HG03097 (cell line): ENCODE results near the gene GRIN2D.
A peak's percentile ranks its signal among the peaks of the same experiment; 100 is the strongest.

ENCODE experiments used
- ATAC-seq: cut with Tn5 transposase; IDR thresholded peaks from one replicate; pipeline ENCODE4 v1.9.1; 2021; ENCODE audit not compliant: unreplicated experiment, low FRiP score

The GRIN2D gene

GRCh38 chr19:48393559-48394330, at the start of gene GRIN2D:
Gene GRIN2D (plus strand): TSS chr19:48393668. CDS start chr19:48398393, 4,725 bp downstream.
- no peak for ATAC-seq

- ATAC-seq, result no peak
These were observed 48.6 kb upstream of the GRIN2D start for GRCh38 chr19:48344892-48345291.

- ATAC-seq, result no peak
These were observed 47.3 kb upstream of the GRIN2D start for GRCh38 chr19:48346191-48346590.

GRCh38 chr19:48348045-48348444, 45.4 kb upstream of the GRIN2D start:
- no peak for ATAC-seq

GRCh38 chr19:48348737-48349136, 44.7 kb upstream of the GRIN2D start:
- no peak for ATAC-seq

- no peak for ATAC-seq
These were observed 42.6 kb upstream of the GRIN2D start for GRCh38 chr19:48350856-48351255.

- no peak for ATAC-seq
These were observed 42.1 kb upstream of the GRIN2D start for GRCh38 chr19:48351341-48351752.

GRCh38 chr19:48353677-48354076, 39.8 kb upstream of the GRIN2D start:
- no peak for ATAC-seq

- ATAC-seq, result no peak
These were observed 39.0 kb upstream of the GRIN2D start for GRCh38 chr19:48354332-48354992.

- no peak for ATAC-seq
These were observed 38.0 kb upstream of the GRIN2D start for GRCh38 chr19:48355365-48355954.

- ATAC-seq, result no peak
These were observed 34.3 kb upstream of the GRIN2D start for GRCh38 chr19:48359123-48359522.

- ATAC-seq, result no peak
These were observed 31.6 kb upstream of the GRIN2D start for GRCh38 chr19:48361912-48362311.

- ATAC-seq, result peak; percentile 64
These were observed 30.6 kb upstream of the GRIN2D start for GRCh38 chr19:48362716-48363499.

GRCh38 chr19:48363500-48363809, 30.0 kb upstream of the GRIN2D start:
- ATAC-seq, result peak; percentile 3

- ATAC-seq, result peak; percentile 79
These were observed 29.5 kb upstream of the GRIN2D start, which contains the start of the genes SYNGR4 and TMEM143 for GRCh38 chr19:48363810-48364597. Gene SYNGR4 (plus strand): TSS chr19:48364367. CDS start chr19:48365843, 1,476 bp downstream. Gene TMEM143 (minus strand): TSS chr19:48363940. CDS start chr19:48363920, 20 bp downstream.

- no peak for ATAC-seq
These were observed 28.7 kb upstream of the GRIN2D start for GRCh38 chr19:48364598-48365348.

GRCh38 chr19:48365602-48366001, 27.9 kb upstream of the GRIN2D start:
- no peak for ATAC-seq

GRCh38 chr19:48367855-48368254, 25.6 kb upstream of the GRIN2D start:
- ATAC-seq, result no peak

GRCh38 chr19:48368936-48369335, 24.5 kb upstream of the GRIN2D start:
- ATAC-seq, result no peak
